ENCODE measurements around the gene TRIM75. TPM values are rescaled to one million over a fixed set of nuclear protein-coding genes. Genes with fewer than 3 reads are reported as not detected.

TRIM75 gene
- total and polyA plus RNA-seq, 10 of the 15 experiments (the other 5 are each of a cell fraction or from before 2014, with no cell fraction given): not detected

GRCh38 chr4:165011403-165011802, 42.3 kb upstream of the TRIM75 start:
- intact Hi-C loops (cut with micrococcal nuclease; ENCODE audit: unreplicated experiment): no loop called here
- H3K9ac ChIP-seq (ENCODE audit: control insufficient read depth, insufficient read depth, low read length): no peak overlapping the region
- ChIA-PET RAD21 (ENCODE audit: unreplicated experiment) (no interaction called here), POLR2A (no interaction called here), CTCF (no interaction called here), SMC1A (ENCODE audit: uncharacterized antibody, unreplicated experiment) (no interaction called here)
- FAIRE-seq (no peak), DNase-seq (ENCODE audit: low read depth, low spot score) (no peak), ATAC-seq (no peak)
- H2AFZ ChIP-seq (ENCODE audit: control insufficient read depth, low read depth, low read length): no peak overlapping the region
- TF ChIP-seq PML (IDR thresholded peaks at IDR 0.05; ENCODE audit: low read length) (no peak), MTA3 (IDR thresholded peaks at IDR 0.05; ENCODE audit: borderline replicate concordance, low read length) (no peak), IKZF2 (IDR thresholded peaks at IDR 0.05) (no peak), SUPT20H (IDR thresholded peaks at IDR 0.05; ENCODE audit: borderline replicate concordance, control insufficient read depth, low read depth, low read length) (no peak)
- TF ChIP-seq, protein P1, sequence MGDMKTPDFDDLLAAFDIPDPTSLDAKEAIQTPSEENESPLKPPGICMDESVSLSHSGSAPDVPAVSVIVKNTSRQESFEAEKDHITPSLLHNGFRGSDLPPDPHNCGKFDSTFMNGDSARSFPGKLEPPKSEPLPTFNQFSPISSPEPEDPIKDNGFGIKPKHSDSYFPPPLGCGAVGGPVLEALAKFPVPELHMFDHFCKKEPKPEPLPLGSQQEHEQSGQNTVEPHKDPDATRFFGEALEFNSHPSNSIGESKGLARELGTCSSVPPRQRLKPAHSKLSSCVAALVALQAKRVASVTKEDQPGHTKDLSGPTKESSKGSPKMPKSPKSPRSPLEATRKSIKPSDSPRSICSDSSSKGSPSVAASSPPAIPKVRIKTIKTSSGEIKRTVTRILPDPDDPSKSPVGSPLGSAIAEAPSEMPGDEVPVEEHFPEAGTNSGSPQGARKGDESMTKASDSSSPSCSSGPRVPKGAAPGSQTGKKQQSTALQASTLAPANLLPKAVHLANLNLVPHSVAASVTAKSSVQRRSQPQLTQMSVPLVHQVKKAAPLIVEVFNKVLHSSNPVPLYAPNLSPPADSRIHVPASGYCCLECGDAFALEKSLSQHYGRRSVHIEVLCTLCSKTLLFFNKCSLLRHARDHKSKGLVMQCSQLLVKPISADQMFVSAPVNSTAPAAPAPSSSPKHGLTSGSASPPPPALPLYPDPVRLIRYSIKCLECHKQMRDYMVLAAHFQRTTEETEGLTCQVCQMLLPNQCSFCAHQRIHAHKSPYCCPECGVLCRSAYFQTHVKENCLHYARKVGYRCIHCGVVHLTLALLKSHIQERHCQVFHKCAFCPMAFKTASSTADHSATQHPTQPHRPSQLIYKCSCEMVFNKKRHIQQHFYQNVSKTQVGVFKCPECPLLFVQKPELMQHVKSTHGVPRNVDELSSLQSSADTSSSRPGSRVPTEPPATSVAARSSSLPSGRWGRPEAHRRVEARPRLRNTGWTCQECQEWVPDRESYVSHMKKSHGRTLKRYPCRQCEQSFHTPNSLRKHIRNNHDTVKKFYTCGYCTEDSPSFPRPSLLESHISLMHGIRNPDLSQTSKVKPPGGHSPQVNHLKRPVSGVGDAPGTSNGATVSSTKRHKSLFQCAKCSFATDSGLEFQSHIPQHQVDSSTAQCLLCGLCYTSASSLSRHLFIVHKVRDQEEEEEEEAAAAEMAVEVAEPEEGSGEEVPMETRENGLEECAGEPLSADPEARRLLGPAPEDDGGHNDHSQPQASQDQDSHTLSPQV (IDR thresholded peaks at IDR 0.05): no peak
- in situ Hi-C loops (cut with MboI): no loop called here
- no TSS peak for BruUV-seq (replicated peaks)
- H3K27me3 ChIP-seq (replicated peaks in 1 of 2; ENCODE audit: control insufficient read depth in 2 of 2, insufficient read depth in 2 of 2, low read length in 1 of 2): peaks cover 0 to 3% of the 10 kb centered on the region in 2 experiments; a peak in 1 of 4 replicates
- H3K4me2 ChIP-seq (ENCODE audit: control insufficient read depth, insufficient read depth): no peak overlapping the region
- no peaks in the 10 kb centered on the region for H3K9me3 ChIP-seq (replicated peaks; ENCODE audit: control insufficient read depth, insufficient read depth, low read length)
- no peak overlapping the region for H3K27ac ChIP-seq (ENCODE audit: control insufficient read depth, insufficient read depth)
- H4K20me1 ChIP-seq (ENCODE audit: control insufficient read depth, insufficient read depth): no peaks in the 10 kb centered on the region
- H3K4me1 ChIP-seq (ENCODE audit: control insufficient read depth, insufficient read depth, low read length): no peaks in the 10 kb centered on the region
- WGBS (ENCODE audit: insufficient coverage, insufficient replicate concordance, low lambda C conversion rate, missing lambda C conversion rate): 45% methylated on average over 5 of the region's 5 CpGs
- no peaks in the 10 kb centered on the region for H3K36me3 ChIP-seq (ENCODE audit: control insufficient read depth in 2 of 2, insufficient read depth in 2 of 2, low read length in 1 of 2)
- H3K79me2 ChIP-seq (ENCODE audit: control insufficient read depth, insufficient read depth, low read length): no peaks in the 10 kb centered on the region
- no peak overlapping the region for H3K4me3 ChIP-seq

Measured in GM12878 (cell line).